Transverse colon (tissue), 4 donors: ENCODE data around the gene KIF20A.

Source experiments
- CTCF ChIP-seq, 5 experiments: fragments of 200-600 bp in 3 of 5; fragments of 450-650 bp in 2 of 5; sonication (generic) in 3 of 5; IDR thresholded peaks; 1 replicate in 2 of 5; 2 replicates in 3 of 5; pipeline ENCODE4 v1.5.1; 2016 to 2017; ENCODE audit warnings: antibody characterized with exemption in 5 of 5, inconsistent platforms in 3 of 5, mild to moderate bottlenecking in 2 of 5, moderate library complexity in 1 of 5
- POLR2A ChIP-seq: fragments of 450-650 bp; IDR thresholded peaks from one replicate; pipeline ENCODE4 v1.6.1; 2016; ENCODE audit warnings: antibody characterized with exemption, mild to moderate bottlenecking, moderate library complexity
- POLR2AphosphoS5 ChIP-seq, 3 donors: sonication (generic); formaldehyde crosslinking; IDR thresholded peaks; one replicate each; pipeline ENCODE4 v1.6.1; 2016; ENCODE audit warnings: antibody characterized with exemption in 3 of 3

- TF ChIP-seq CTCF (IDR thresholded peaks at IDR 0.05) (no peak), POLR2AphosphoS5 (IDR thresholded peaks at IDR 0.05) (no peak), POLR2A (no peak)
Observed at GRCh38 chr5:138149530-138149929, 29.4 kb upstream of the KIF20A start.
